ENCODE data around the gene IKBIP. TPM values are rescaled to one million over a fixed set of nuclear protein-coding genes. Genes with fewer than 3 reads are reported as not detected.

The IKBIP gene
- total RNA-seq, 1 experiment from 2014 or later, result 14.5 TPM

GRCh38 chr12:98660521-98660920, 15.9 kb upstream of the IKBIP start:
- POLR2A ChIA-PET, result no interaction called here
- DNase-seq (ENCODE audit: low read depth, low spot score), result no peak
- intact Hi-C loops (cut with micrococcal nuclease), result no loop called here
- no TSS peak for BruUV-seq (replicated peaks)
- Histone ChIP-seq H2AFZ (ENCODE audit: low read depth, low read length, poor library complexity, severe bottlenecking) (no peak overlapping the region), H3K79me2 (ENCODE audit: insufficient read depth, low read length) (no peaks in the 10 kb centered on the region), H3K4me3 (replicated peaks in 1 of 2; ENCODE audit: low read depth in 1 of 2, low read length in 2 of 2) (no peak overlapping the region), H3K9ac (ENCODE audit: low read length) (no peak overlapping the region), H3K27me3 (ENCODE audit: insufficient read depth, low read length) (no peaks in the 10 kb centered on the region), H3K4me2 (ENCODE audit: low read length) (no peak overlapping the region), H4K20me1 (ENCODE audit: insufficient read depth) (no peaks in the 10 kb centered on the region), H3K36me3 (ENCODE audit: control insufficient read depth in 1 of 2, insufficient read depth in 2 of 2, low read length in 2 of 2) (peaks cover 2 to 22% of the 10 kb centered on the region in 2 experiments; a peak in 3 of 4 replicates), H3K9me2 (ENCODE audit: insufficient read depth) (no peaks in the 10 kb centered on the region), H3K27ac (ENCODE audit: low read depth, low read length) (no peak overlapping the region), H3K4me1 (ENCODE audit: control insufficient read depth in 1 of 2, insufficient read depth in 2 of 2, low read length in 2 of 2) (peaks cover 9 to 11% of the 10 kb centered on the region in 2 experiments), H3K9me3 (ENCODE audit: control insufficient read depth in 1 of 2, insufficient read depth in 1 of 2, low read depth in 1 of 2, low read length in 2 of 2) (no peaks in the 10 kb centered on the region)
- RAD21 ChIA-PET (ENCODE audit: low non-redundant PET in 1 of 2, low total read pairs in 2 of 2, uncharacterized antibody in 2 of 2, unreplicated experiment in 2 of 2), result no interaction called here
- ATAC-seq, result no peak
- TF ChIP-seq FOSL1 (IDR thresholded peaks at IDR 0.05; ENCODE audit: low read depth), result no peak
- no peak for TF ChIP-seq POLR2AphosphoS5 (IDR thresholded peaks at IDR 0.05; ENCODE audit: low read depth, low read length)
- TF ChIP-seq CTCF (IDR thresholded peaks at IDR 0.05 in 2 of 3, conservative IDR thresholded peaks at IDR 0.05 in 1 of 3; ENCODE audit: borderline replicate concordance in 1 of 3, insufficient read depth in 1 of 3, low read depth in 2 of 3, low read length in 2 of 3), result no peak
- TF ChIP-seq ATF3 (IDR thresholded peaks at IDR 0.05), result no peak
- TF ChIP-seq ELF1 (IDR thresholded peaks at IDR 0.05; ENCODE audit: borderline replicate concordance, low read depth), result no peak
- no peak for TF ChIP-seq ZBTB33 (IDR thresholded peaks at IDR 0.05; ENCODE audit: extremely low read depth, insufficient replicate concordance, low read length)
- no peak for TF ChIP-seq JUND (IDR thresholded peaks at IDR 0.05)
- TF ChIP-seq EGR1 (IDR thresholded peaks at IDR 0.05; ENCODE audit: low read depth), result no peak
- no peak for TF ChIP-seq POLR2A (IDR thresholded peaks at IDR 0.05; ENCODE audit: borderline replicate concordance, extremely low read depth, insufficient read depth, insufficient read length)
- TF ChIP-seq CBX3 (IDR thresholded peaks at IDR 0.05; ENCODE audit: low read depth), result no peak
- TF ChIP-seq CEBPB (IDR thresholded peaks at IDR 0.05; ENCODE audit: low read depth), result no peak
- CTCF ChIA-PET, result no interaction called here

Measured in HCT116 (cell line).